K562 (cell line): ENCODE measurements around the gene CCNQ. TPM values are rescaled to one million over a fixed set of nuclear protein-coding genes. Genes with fewer than 3 reads are reported as not detected.
A peak's percentile ranks its signal among the peaks of the same experiment; 100 is the strongest.

Experiments used
- ARHGAP35 ChIP-seq: fragments of 450-650 bp; IDR thresholded peaks from 2 replicates; pipeline ENCODE4 v1.6.1; 2018; ENCODE audit not compliant: partially characterized antibody
- CBX3 ChIP-seq, 2 experiments: IDR thresholded peaks; 1 replicate in 1 of 2; 2 replicates in 1 of 2; pipeline ENCODE4 v1.6.1; 2012; ENCODE audit warnings: inconsistent platforms in 2 of 2, low read length in 2 of 2, borderline replicate concordance in 1 of 2, control low read depth in 1 of 2
- CHCHD3 ChIP-seq: fragments of 250-450 bp; sonication (Bioruptor Pico); IDR thresholded peaks from 2 replicates; pipeline ENCODE4 v2.1.2; 2022; ENCODE audit warnings: mild to moderate bottlenecking
- CTCF ChIP-seq, 3 experiments: IDR thresholded peaks in 2 of 3; conservative IDR thresholded peaks in 1 of 3; 2 replicates each; pipeline ENCODE4 v1.5.1; 2011 to 2012; ENCODE audit warnings: low read length in 3 of 3, mild to moderate bottlenecking in 3 of 3, control low read depth in 2 of 3, improper control_type of control experiment in 1 of 3, inconsistent platforms in 1 of 3, low read depth in 1 of 3, mixed read lengths in 1 of 3, moderate library complexity in 1 of 3; ENCODE audit not compliant: insufficient read depth in 2 of 3
- CTCFL ChIP-seq: IDR thresholded peaks from 2 replicates; pipeline ENCODE4 v1.6.1; 2011; ENCODE audit warnings: borderline replicate concordance, low read depth, mild to moderate bottlenecking, moderate library complexity, low read length; ENCODE audit not compliant: insufficient read depth, poor library complexity, severe bottlenecking
- HDAC1 ChIP-seq, 2 experiments: fragments of 450-650 bp; IDR thresholded peaks; 2 replicates each; pipeline ENCODE4 v1.6.1; 2016 to 2017; ENCODE audit warnings: inconsistent platforms in 1 of 2, mild to moderate bottlenecking in 1 of 2, moderate library complexity in 1 of 2
- L3MBTL2 ChIP-seq: fragments of 450-650 bp; IDR thresholded peaks from 2 replicates; pipeline ENCODE4 v1.6.1; 2016; ENCODE audit warnings: mild to moderate bottlenecking, moderate library complexity
- PTTG1 ChIP-seq: fragments of 450-650 bp; IDR thresholded peaks from 2 replicates; pipeline ENCODE4 v1.6.1; 2016; ENCODE audit warnings: low read depth, mild to moderate bottlenecking, missing genetic modification characterization, missing compliant biosample characterization
- REST ChIP-seq, 2 experiments: fragments of 450-650 bp; formaldehyde crosslinking in 1 of 2; IDR thresholded peaks; 2 replicates each; pipeline versions ENCODE4 v1.4.0 to v1.6.1; 2014 to 2020; ENCODE audit warnings: mild to moderate bottlenecking in 2 of 2, borderline replicate concordance in 1 of 2, low read depth in 1 of 2
- TFAP4 ChIP-seq: sonication (generic); formaldehyde crosslinking; IDR thresholded peaks from 2 replicates; pipeline ENCODE4 v1.8.0; 2022; ENCODE audit warnings: missing genetic modification reagents, mild to moderate bottlenecking, moderate library complexity, borderline replicate concordance
- ZNF41 ChIP-seq: fragments of 250-450 bp; sonication (Bioruptor Pico); conservative IDR thresholded peaks from 2 replicates; pipeline ENCODE4 v1.4.0; 2020; ENCODE audit warnings: mild to moderate bottlenecking
- polyA plus RNA-seq, 8 experiments: library from polyadenylated mRNA; depleted of rRNA in 4 of 8; stranded (reverse) in 5 of 8; unstranded in 3 of 8; fragments of >200 nt; fragmentation: Nextera tagmentation in 2 of 8; fragmentation: Illumina TruSeq in 1 of 8; extraction: Ambion mirVana in 2 of 8; extraction: Trizol in 1 of 8; gene quantifications; 2 replicates each; pipeline versions ENCODE4 v1.2.1 to v1.2.3, GENCODE V29; 2011 to 2014; ENCODE audit warnings: inconsistent platforms in 1 of 8, missing spikeins in 1 of 8
- total RNA-seq, 7 experiments: library from RNA; depleted of rRNA in 6 of 7; stranded (reverse); fragments of >200 nt in 6 of 7; fragmentation: Illumina TruSeq in 2 of 7; extraction: Trizol in 2 of 7; gene quantifications; 2 replicates each; pipeline versions ENCODE4 v1.2.1 to v1.2.3, GENCODE V29; 2011 to 2021; ENCODE audit warnings: low replicate concordance in 1 of 7

The CCNQ gene
- total and polyA plus RNA-seq, 9 of the 15 experiments (the other 6 are each of a cell fraction or from before 2014, with no cell fraction given): 0.92 to 53.8 (median 25.3) TPM

- TF ChIP-seq CTCF (IDR thresholded peaks at IDR 0.05 in 2 of 3, conservative IDR thresholded peaks at IDR 0.05 in 1 of 3; ENCODE audit: insufficient read depth in 2 of 3, low read depth in 1 of 3, low read length in 3 of 3) (peak in 2 of 3 experiments; percentile 48 to 74; a peak in 4 of 6 replicates), CHCHD3 (CRISPR knock-in tag) (no peak), CBX3 (IDR thresholded peaks at IDR 0.05; ENCODE audit: borderline replicate concordance in 1 of 2, low read length in 2 of 2) (no peak), ARHGAP35 (no peak), HDAC1 (IDR thresholded peaks at IDR 0.05) (no peak), CTCFL (peak; percentile 54), ZNF41 (CRISPR knock-in tag) (no peak), TFAP4 (CRISPR knock-in tag) (peak; percentile 41; the same call in 1 of the 2 replicates), REST (IDR thresholded peaks at IDR 0.05; ENCODE audit: borderline replicate concordance) (no peak), REST (CRISPR knock-in tag; IDR thresholded peaks at IDR 0.05; ENCODE audit: low read depth) (no peak), PTTG1 (tag) (no peak), L3MBTL2 (peak; percentile 76)
Measured at GRCh38 chrX:153643431-153644351, 44.8 kb upstream of the CCNQ start (continued).
